ENCODE results near the gene RGPD6.
"Not testable (repeated sequence)": the region's sequence is repeated elsewhere in the genome, so short reads cannot be mapped to it uniquely, and the experiment has no call there.

DNA sequence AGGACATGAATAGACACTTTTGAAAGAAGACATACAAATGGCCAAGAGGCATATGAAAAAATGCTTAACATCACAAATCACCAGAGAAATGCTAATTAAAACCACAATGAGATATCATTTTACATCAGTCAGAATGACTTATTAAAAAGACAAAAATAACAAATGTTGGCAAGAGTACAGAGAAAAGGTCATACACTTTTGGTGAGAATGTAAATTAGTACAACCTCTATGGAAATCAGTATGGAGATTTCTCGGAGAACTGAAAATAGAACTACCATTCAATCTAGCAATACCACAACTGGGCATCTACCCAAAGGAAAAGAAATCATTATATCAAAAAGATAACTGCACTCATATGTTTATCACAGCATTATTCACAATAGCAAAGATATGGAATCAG, 88.0 kb downstream of the RGPD6 start:
- TF ChIP-seq, protein P1, sequence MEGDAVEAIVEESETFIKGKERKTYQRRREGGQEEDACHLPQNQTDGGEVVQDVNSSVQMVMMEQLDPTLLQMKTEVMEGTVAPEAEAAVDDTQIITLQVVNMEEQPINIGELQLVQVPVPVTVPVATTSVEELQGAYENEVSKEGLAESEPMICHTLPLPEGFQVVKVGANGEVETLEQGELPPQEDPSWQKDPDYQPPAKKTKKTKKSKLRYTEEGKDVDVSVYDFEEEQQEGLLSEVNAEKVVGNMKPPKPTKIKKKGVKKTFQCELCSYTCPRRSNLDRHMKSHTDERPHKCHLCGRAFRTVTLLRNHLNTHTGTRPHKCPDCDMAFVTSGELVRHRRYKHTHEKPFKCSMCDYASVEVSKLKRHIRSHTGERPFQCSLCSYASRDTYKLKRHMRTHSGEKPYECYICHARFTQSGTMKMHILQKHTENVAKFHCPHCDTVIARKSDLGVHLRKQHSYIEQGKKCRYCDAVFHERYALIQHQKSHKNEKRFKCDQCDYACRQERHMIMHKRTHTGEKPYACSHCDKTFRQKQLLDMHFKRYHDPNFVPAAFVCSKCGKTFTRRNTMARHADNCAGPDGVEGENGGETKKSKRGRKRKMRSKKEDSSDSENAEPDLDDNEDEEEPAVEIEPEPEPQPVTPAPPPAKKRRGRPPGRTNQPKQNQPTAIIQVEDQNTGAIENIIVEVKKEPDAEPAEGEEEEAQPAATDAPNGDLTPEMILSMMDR (IDR thresholded peaks at IDR 0.05; ENCODE audit: poor library complexity, severe bottlenecking), result not testable (repeated sequence)
- not testable (repeated sequence) for TF ChIP-seq TAF1 (IDR thresholded peaks at IDR 0.05; ENCODE audit: low read depth); POLR2AphosphoS5 (IDR thresholded peaks at IDR 0.05); MXI1 (conservative IDR thresholded peaks at IDR 0.05; ENCODE audit: poor library complexity, severe bottlenecking); EZH2 (IDR thresholded peaks at IDR 0.05; ENCODE audit: borderline replicate concordance, insufficient read depth, low read length, poor library complexity, severe bottlenecking); EP300 (conservative IDR thresholded peaks at IDR 0.05; ENCODE audit: poor library complexity, severe bottlenecking); SMC3 (conservative IDR thresholded peaks at IDR 0.05; ENCODE audit: poor library complexity)
- TF ChIP-seq, protein P2, sequence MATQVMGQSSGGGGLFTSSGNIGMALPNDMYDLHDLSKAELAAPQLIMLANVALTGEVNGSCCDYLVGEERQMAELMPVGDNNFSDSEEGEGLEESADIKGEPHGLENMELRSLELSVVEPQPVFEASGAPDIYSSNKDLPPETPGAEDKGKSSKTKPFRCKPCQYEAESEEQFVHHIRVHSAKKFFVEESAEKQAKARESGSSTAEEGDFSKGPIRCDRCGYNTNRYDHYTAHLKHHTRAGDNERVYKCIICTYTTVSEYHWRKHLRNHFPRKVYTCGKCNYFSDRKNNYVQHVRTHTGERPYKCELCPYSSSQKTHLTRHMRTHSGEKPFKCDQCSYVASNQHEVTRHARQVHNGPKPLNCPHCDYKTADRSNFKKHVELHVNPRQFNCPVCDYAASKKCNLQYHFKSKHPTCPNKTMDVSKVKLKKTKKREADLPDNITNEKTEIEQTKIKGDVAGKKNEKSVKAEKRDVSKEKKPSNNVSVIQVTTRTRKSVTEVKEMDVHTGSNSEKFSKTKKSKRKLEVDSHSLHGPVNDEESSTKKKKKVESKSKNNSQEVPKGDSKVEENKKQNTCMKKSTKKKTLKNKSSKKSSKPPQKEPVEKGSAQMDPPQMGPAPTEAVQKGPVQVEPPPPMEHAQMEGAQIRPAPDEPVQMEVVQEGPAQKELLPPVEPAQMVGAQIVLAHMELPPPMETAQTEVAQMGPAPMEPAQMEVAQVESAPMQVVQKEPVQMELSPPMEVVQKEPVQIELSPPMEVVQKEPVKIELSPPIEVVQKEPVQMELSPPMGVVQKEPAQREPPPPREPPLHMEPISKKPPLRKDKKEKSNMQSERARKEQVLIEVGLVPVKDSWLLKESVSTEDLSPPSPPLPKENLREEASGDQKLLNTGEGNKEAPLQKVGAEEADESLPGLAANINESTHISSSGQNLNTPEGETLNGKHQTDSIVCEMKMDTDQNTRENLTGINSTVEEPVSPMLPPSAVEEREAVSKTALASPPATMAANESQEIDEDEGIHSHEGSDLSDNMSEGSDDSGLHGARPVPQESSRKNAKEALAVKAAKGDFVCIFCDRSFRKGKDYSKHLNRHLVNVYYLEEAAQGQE (IDR thresholded peaks at IDR 0.05; ENCODE audit: borderline replicate concordance), result not testable (repeated sequence)
